ENCODE data around the gene PPIL3.

- TF ChIP-seq CTCF (IDR thresholded peaks at IDR 0.05) (no peak), POLR2A (IDR thresholded peaks at IDR 0.05) (no peak)
Measured at GRCh38 chr2:200869014-200869413, 19.9 kb downstream of the PPIL3 start.
